GM18868 (cell line): Measurements from ENCODE around the gene HYKK.
A peak's percentile ranks its signal among the peaks of the same experiment; 100 is the strongest.
"Not testable (repeated sequence)": the region's sequence is repeated elsewhere in the genome, so short reads cannot be mapped to it uniquely, and the experiment has no call there.

Experiments used
- ATAC-seq: cut with Tn5 transposase; IDR thresholded peaks from one replicate; pipeline ENCODE4 v1.9.1; 2021; ENCODE audit warnings: mild to moderate bottlenecking, moderate library complexity; ENCODE audit not compliant: unreplicated experiment

Gene HYKK, protein sequence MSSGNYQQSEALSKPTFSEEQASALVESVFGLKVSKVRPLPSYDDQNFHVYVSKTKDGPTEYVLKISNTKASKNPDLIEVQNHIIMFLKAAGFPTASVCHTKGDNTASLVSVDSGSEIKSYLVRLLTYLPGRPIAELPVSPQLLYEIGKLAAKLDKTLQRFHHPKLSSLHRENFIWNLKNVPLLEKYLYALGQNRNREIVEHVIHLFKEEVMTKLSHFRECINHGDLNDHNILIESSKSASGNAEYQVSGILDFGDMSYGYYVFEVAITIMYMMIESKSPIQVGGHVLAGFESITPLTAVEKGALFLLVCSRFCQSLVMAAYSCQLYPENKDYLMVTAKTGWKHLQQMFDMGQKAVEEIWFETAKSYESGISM

DNA sequence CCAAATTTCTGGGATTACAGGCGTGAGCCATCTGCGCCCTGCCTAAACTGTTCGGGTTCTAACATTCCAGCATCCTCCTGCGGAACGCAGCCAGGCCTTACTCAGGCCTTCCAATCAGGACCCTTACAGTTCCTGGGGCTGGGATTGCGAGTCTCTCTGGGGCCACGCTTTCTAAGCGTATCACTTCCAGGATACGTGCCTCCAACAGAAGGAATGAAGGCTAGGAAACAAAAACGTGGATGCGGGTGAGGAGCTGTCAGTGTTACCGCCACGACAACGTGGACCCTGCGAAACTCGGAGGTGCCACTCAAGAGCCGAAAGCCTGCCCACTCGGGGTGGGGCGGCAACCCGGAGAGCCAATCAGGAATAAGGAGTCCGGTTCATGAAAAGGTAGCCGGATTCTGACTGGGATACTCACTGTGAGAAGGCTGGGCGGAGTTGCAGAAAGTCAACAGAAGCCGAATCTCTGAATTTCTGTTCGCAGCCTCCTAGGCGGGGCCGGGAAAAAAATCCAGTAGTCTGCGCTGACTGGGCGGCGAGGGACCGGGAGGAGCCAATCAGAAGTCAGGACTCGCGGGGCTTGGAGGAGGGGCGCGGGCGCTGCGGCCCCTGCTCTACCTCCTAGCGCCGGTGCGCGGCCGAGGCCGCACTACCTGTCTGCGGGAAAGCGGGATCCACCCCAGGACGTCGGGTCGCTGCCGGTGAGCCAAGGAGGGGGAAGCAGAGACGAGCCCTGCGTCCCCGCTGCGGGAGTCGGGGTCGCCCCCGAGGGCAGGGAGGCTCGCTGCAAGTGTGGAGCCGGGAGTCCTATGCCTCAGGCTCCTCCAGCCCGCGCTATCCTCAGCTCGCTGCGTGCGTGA lies at the start of gene HYKK:
TSS of gene HYKK (plus strand) at position 607 of the 860 bp plus-strand sequence. CDS start 5,512 bp downstream, outside the sequence.
- peak; percentile 90 for ATAC-seq

DNA sequence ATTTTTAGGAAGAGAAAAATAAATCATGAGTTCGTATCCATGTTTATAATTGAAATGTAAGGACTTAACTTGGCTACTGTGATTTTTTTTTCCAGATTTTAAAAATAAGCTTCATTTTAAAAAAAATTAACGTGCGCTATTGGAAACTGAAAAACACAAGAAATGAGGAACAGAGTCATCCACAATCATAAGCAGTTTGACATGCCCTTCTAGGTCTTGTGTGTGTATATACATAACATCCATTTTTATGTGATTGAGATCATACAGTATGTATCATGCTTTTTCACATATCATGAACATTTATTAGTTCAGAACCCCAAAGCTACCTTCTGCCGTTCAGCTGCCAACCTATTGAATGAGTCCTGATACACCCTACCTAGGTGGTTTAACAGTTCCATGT lies 46.6 kb upstream of the HYKK start:
- no peak for ATAC-seq

DNA sequence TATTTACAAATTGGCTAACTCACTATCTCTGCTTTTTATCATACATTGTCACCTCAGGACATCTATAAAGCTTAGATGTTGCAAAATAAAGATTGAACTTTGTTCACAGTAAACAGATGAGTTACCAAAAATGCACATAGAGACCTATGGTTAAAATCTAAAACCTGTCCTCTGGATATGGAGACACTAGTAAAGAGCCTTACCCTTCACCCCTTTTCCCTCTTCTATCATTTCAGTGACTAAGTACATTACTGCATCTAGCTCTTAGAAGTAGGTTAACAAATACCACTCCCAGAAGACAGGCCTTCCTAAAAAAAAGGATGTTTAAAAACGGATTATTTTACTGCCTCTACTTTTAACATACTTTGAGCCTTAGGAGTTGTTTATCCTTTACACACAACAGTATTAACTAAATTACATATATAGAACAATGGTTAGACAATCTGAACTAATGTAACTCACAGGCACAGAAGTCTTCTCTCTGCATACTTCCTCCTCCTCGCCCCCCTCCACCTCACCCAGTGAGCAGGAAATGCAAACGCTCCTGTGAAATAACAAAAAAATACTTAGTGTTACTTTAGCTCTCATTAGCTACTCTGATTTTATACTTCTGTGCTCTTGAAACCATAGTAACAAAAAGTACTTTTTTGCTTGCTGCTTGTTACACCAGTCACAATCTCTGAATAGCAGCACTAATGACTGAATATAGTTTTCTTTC lies 46.0 kb upstream of the HYKK start:
- ATAC-seq: no peak

DNA sequence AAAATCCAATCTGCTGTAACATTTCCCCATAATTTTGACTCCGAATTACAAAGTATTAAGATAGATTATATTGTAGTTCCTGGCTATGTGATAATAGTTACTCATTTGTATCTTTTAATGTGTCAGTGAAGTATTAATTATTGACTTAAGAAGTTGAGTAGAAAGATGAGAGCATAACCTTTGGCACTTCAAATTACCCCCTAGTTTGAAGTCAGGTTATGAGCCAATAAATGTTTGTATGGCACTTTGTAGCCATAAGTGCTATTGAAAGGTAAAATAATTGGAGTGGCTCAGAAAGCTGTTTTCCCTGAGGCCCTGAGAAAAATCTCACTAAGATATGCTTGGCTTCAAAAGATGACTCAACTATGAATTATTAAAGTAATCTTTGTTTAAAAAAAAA lies 38.3 kb upstream of the HYKK start:
- ATAC-seq: no peak

DNA sequence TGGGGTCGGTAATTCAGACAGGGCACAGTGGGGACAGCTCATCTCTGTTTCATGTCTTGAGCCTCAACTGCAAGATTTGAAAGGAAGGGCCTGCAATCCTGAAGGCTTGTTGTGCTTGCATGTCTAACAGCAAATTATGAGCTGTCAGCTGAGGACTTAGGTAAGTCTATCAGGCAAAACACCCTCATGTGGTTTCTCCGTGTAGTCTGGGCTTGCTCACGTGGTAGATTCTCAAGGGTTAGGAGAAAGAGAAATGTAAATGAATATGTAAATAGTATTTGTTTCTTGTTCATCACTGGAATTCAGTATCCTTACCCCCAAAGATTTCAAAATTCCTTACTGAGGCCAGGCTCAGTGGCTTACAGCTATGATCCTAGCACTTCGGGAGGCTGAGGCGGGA lies 30.1 kb upstream of the HYKK start:
- ATAC-seq: no peak

DNA sequence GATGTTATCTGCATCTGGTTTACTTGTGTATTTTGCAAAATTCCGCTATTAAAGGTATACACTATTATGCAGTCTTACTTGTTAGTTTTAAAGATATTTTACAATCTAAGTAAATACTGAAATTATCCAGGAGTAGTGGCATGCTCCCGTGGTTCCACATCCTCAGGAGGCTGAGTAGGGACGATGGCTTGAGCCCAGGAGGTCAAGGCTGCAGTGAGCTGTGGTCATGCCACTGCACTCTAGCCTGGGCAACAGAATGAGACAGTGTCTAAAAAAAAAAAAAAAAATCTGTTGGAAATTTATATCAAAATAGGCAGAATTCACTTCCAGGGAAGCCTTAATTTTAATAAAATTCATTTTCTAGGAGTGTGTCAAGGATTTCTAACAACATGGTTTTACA lies 27.7 kb upstream of the HYKK start:
- ATAC-seq: no peak

DNA sequence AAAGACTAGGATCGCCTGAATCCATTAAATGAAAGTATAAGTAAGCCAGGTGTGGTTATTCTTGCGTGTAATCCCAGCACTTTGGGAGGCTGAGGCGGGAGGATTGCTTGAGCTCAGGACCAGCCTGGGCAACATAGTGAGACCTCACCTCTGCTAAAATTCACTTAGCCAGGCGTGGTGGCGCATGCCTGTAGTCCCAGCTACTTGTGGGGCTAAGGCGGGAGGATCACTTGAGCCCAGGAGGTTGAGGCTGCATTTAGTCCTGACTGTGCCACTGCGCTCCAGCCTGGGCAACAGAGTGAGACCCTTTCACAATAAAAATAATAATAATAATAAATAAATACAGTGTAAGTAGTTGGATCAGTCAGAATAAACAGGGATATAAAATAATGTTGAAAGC lies 25.5 kb upstream of the HYKK start:
- ATAC-seq: no peak

DNA sequence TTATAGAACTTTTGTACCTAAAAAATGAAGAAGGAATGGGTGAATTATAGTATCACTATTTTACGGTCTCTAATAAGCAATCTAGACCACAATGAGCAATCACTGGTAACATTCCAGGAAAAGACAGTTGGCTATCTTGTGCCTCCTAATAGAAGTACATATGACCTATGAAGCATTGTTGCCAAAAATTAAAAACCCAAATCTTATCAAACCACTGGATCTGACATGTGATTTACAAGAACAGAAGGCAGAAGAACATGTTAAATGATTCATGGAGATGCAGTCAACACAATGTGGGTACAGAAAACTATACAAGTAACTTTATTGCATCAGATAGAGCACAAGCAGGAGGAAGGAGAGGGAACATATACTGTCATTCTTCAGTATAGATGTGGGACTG lies 14.5 kb upstream of the HYKK start:
- ATAC-seq: no peak

DNA sequence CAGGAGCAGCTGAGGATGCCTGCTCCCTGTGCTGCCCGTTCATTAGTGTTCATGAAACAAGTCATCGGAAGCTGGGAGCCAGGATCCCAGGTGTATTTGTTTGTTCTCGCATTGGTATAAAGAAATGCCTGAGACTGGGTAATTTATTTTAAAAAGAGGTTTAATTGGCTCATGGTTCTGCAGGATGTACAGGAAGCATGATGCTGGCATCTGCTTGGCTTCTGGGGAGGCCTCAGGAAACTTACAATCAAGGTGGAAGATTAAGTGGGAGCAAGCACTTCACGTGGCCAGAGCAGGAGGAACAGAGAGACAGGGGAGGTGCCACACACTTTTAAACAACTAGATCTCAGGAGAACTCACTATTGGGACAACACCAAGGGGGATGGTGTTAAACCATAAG lies 5.5 kb upstream of the HYKK start:
- no peak for ATAC-seq

DNA sequence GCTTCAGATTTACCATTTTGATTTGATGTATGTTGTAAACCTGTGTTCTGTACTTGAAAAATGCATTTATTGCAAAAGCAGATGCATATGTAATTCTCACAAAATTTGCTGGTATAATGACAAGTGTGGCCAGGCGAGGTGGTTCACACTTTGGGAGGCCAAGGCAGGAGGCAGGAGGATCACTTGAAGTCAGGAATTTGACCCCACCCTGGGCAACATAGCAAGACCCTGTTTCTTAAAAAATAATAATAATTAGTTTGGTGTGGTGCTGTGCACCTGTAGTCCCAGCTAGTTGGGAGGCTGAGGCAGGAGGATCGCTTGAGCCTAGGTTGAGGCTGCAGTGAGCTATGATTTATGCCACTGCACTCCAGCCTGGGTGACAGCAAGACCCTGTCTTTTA lies 4.7 kb upstream of the HYKK start:
- ATAC-seq: no peak

DNA sequence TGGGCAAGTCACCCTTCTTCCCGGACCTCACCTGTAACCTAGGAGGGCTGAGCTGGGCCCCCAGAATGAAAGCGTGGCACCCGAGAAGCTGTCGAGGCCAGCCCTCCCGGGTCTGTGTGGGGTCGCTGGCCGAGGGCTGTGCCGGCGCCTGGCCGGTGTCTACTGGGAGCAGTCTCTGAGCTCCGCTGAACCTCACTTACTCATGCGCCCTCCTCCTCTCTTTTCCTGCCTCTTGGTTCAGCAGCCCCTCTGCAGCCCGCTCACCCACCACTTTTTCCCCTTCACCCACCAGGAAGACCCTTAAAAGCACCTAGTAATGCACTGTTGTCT lies 419 bp downstream of the HYKK start:
- ATAC-seq: peak; percentile 22

DNA sequence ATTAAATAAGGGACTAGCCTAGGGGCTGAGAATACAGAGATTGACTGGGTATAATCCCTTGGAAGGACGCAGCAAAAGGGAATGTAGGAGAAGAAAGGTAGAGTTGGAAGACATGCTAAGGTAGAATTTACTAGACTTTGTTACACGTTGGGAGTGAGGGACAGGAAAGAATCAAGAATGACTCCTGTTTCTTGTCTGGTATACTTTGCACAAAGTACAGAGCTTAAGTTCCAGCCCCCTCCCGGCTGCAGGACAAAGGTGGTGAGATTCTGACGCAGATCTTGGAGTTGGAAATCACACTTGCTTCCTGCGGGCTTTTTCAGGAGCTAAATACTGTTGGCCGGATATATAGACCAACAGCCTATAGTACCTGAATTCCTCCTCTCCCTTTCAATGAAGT lies 895 bp downstream of the HYKK start:
- no peak for ATAC-seq

DNA sequence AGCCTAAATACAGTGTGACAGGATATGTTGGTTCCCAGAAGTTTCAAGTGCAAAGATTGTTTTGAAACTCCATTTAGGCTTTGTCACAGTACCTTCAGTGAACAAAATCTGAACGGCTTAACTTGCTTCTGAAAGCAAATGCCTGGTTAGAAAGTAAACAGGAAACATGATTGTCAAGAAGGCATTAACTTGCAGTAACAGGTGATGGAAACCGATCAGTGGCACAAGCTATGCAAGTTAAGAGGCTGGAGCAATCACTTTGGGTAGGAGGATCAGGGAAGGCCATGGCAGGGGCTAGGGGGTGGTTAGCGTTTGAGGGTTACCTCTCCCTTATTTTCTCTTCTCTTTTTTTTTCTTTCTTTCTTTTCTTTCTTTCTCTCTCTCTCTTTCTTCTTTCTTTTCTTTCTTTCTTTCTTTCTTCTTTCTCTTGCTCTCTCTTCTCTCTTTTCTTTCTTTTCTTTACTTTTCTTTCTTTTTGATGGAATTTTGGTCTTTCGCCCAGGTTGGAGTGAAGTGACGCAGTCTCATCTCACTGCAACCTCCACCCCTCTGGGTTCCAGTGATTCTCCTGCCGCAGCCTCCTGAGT lies 2.4 kb downstream of the HYKK start:
- ATAC-seq: no peak

DNA sequence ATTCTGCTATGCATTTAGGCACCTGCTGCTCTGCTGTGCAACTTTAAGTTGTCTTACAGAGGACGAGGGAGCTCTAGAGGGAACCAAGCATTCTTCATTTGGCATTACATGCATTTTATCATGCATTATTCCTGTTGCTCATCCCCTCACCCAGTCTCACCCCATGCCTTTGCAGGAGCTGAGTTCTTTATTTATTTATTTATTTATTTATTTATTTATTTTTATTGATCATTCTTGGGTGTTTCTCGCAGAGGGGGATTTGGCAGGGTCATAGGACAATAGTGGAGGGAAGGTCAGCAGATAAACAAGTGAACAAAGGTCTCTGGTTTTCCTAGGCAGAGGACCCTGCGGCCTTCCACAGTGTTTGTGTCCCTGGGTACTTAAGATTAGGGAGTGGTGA lies 12.7 kb downstream of the HYKK start:
- not testable (repeated sequence) for ATAC-seq

DNA sequence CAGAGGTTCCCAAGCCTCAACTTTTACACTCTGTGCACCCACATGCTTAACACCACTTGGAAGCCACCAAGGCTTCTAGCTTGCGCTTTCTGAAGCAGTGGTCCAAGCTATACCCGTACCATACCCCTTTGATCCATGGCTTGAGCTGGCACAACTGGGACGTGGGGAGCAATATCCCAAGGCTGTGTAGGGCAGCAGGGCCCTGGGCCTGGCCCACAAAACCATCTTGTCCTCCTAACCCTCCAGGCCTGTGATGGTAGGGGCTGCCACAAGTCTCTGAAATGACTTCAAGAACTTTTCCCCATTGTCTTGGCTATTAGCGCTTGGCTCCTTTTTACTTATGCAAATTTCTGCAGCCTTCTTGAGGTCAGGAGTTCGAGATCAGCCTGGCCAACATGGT lies 16.9 kb downstream of the HYKK start:
- ATAC-seq: no peak

DNA sequence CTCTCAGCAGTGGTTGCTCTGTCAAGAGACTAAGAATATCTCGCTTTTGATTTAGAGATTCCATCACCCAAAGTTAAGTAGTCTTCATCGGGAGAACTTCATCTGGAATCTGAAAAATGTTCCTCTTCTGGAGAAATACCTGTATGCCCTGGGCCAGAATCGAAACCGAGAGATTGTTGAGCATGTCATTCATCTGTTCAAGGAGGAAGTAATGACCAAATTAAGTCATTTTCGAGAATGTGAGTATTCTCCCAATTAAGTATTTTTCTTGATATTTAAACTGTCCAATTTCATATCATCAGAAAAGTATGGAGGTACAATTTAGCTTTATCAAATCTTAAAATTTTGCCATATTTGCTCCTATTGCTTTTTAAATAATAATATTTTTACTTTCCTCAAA lies 19.9 kb downstream of the HYKK start:
- ATAC-seq: no peak

DNA sequence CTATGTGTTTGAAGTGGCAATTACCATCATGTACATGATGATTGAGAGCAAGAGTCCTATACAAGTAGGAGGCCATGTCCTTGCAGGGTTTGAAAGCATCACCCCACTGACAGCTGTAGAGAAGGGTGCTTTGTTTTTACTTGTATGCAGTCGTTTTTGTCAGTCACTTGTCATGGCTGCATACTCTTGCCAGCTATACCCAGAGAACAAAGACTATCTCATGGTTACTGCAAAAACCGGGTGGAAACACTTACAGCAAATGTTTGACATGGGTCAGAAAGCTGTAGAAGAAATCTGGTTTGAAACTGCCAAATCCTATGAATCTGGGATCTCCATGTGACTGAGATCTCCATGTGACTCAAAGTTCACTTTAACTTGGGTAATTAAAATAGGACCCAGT lies 26.0 kb downstream of the HYKK start:
- no peak for ATAC-seq

DNA sequence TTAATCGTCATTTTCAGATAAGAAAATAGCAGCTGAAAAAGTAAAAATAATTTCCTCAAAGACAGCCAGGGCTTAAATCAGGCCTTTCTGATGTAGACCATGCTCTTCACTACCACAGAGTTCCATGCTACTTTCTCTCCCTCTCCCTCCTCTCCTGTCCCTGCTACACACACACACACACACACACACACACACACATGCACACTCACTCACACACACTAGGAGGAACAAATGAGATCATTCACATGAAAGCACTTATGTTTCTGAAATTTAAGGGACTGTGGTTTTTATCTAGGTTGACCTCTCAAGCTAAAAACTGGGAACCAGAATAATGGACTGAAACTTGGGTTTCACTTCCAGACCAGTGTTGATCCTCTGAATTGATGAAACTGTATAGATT lies 28.8 kb downstream of the HYKK start:
- ATAC-seq: no peak

DNA sequence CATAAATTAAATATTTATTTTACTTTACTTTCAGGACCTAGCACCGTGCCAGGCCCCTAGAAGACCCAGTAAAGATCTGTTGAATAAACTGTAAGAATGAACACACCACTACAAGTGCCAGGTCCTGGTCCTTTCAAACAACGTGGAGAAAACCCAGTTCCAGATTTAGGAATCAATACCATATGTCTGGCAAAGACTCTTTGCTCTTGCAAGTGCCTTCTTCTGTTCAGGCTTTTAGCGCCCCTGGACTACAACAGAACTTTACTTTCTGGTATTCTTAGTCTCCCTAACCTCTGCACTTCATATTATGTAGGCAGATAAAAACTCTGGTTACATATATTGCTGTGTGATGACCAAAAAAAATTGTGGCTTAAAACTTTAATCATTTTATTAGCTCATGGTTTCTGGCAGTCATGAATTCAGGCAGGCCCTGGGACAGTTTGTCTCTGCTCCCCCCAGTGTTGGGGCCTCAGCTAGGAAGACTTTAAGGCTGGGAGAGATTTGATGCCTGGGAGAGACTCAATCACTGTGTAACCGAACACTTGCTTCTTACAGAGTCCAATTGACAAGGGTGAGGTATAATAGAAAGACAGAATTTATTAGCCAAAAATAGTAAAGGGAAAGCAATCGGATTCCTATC lies 30.0 kb downstream of the HYKK start:
- no peak for ATAC-seq

DNA sequence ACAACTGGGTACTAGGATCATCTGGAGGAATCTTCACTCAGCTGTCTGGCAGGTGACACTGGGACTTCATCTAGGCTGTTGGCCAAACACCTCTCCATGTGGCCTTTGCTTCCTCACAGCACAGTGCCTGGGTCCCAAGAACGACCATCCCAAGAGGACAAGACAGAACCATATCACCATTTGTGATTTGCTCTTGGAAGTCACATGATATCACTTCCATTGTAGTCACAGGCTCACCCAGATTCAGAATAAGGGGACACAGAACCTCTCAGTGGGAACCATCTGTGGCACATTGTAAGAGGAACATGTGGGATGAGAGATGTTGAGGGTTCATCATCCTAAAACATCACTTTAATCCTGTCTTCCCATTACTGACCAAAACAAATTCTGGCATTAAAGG lies 31.0 kb downstream of the HYKK start:
- ATAC-seq: no peak
